ENCODE measurements around the gene OBSCN. TPM values are rescaled to one million over a fixed set of nuclear protein-coding genes. Genes with fewer than 3 reads are reported as not detected.

The OBSCN gene
- total and polyA plus RNA-seq, 2 of the 13 experiments (the other 11 are each of a cell fraction or from before 2014, with no cell fraction given): 0.20 TPM

GRCh38 chr1:228369608-228370438 lies 162.0 kb downstream of the OBSCN start (continued):
- TF ChIP-seq DPF2 (CRISPR knock-in tag; IDR thresholded peaks at IDR 0.05; ENCODE audit: borderline replicate concordance, low read depth): no peak
- TF ChIP-seq ZNF607 (CRISPR knock-in tag; IDR thresholded peaks at IDR 0.05; ENCODE audit: borderline replicate concordance): no peak
- TF ChIP-seq ZNF205 (CRISPR knock-in tag; IDR thresholded peaks at IDR 0.05): no peak
- TF ChIP-seq CHD4 (IDR thresholded peaks at IDR 0.05; ENCODE audit: borderline replicate concordance, low read length): no peak
- no peak for TF ChIP-seq PRDM4 (CRISPR knock-in tag; IDR thresholded peaks at IDR 0.05; ENCODE audit: borderline replicate concordance)
- no peak for TF ChIP-seq ZNF703 (CRISPR knock-in tag; IDR thresholded peaks at IDR 0.05; ENCODE audit: borderline replicate concordance)
- no peak for TF ChIP-seq SNAPC5 (CRISPR knock-in tag; IDR thresholded peaks at IDR 0.05; ENCODE audit: borderline replicate concordance)
- no peak for TF ChIP-seq CCAR2 (optimal IDR thresholded peaks at IDR 0.05; ENCODE audit: low read depth, low read length)
- no peak for TF ChIP-seq ZNF362 (CRISPR knock-in tag; IDR thresholded peaks at IDR 0.05; ENCODE audit: borderline replicate concordance)
- TF ChIP-seq, protein P1, sequence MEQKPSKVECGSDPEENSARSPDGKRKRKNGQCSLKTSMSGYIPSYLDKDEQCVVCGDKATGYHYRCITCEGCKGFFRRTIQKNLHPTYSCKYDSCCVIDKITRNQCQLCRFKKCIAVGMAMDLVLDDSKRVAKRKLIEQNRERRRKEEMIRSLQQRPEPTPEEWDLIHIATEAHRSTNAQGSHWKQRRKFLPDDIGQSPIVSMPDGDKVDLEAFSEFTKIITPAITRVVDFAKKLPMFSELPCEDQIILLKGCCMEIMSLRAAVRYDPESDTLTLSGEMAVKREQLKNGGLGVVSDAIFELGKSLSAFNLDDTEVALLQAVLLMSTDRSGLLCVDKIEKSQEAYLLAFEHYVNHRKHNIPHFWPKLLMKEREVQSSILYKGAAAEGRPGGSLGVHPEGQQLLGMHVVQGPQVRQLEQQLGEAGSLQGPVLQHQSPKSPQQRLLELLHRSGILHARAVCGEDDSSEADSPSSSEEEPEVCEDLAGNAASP (CRISPR knock-in tag; IDR thresholded peaks at IDR 0.05; ENCODE audit: borderline replicate concordance): no peak
